B cell (primary cell): Measurements from ENCODE around the gene ASB8. TPM values are rescaled to one million over a fixed set of nuclear protein-coding genes. Genes with fewer than 3 reads are reported as not detected.

Source experiments
- ATAC-seq: fragments of 200-7000 bp; cut with Tn5 transposase; one replicate; pipeline ENCODE4 v1.10.0; 2021; ENCODE audit warnings: low read depth, mild to moderate bottlenecking, moderate number of reproducible peaks, moderate library complexity
- CTCF ChIA-PET: fragments of 350-600 bp; sonication (Branson Sonifier 250); formaldehyde crosslinking; loops from one replicate; lab custom pipeline; 2021; ENCODE audit warnings: antibody characterized with exemption, inconsistent platforms; lab: Charles Lee
- POLR2A ChIA-PET: fragments of 350-600 bp; sonication (Branson Sonifier 250); formaldehyde crosslinking; loops from one replicate; lab custom pipeline; 2021; ENCODE audit warnings: antibody characterized with exemption; lab: Charles Lee
- DNase-seq: peaks from one replicate; pipeline ENCODE4 v3.0.0; 2013
- H2AFZ ChIP-seq: 2 replicates; pipeline ENCODE4 v1.6.1; 2012; ENCODE audit warnings: mild to moderate bottlenecking, low read depth, low read length; ENCODE audit not compliant: insufficient read depth, poor library complexity, severe bottlenecking
- H3K27ac ChIP-seq, 2 donors: 1 replicate in 1 of 2; 2 replicates in 1 of 2; pipeline ENCODE4 v1.5.1; 2012 to 2013; ENCODE audit warnings: low read length in 2 of 2, mild to moderate bottlenecking in 2 of 2, moderate library complexity in 1 of 2
- H3K27me3 ChIP-seq, 4 experiments: fragments of 200-600 bp in 1 of 4; sonication (generic) in 1 of 4; replicated peaks in 1 of 4; 1 replicate in 2 of 4; 2 replicates in 2 of 4; pipeline versions ENCODE4 v1.6.1 to v1.7.0; 2013 to 2016; ENCODE audit warnings: low read length in 3 of 4, mild to moderate bottlenecking in 2 of 4, mixed read lengths in 1 of 4, moderate library complexity in 1 of 4; ENCODE audit not compliant: insufficient read depth in 4 of 4, control insufficient read depth in 3 of 4; ENCODE audit errors: control extremely low read depth in 1 of 4
- H3K36me3 ChIP-seq, 2 experiments: replicated peaks in 1 of 2; 1 replicate in 1 of 2; 2 replicates in 1 of 2; pipeline versions ENCODE4 v1.6.1 to v1.7.1; 2013; ENCODE audit warnings: low read length in 1 of 2; ENCODE audit not compliant: insufficient read depth in 2 of 2, control insufficient read depth in 1 of 2; ENCODE audit errors: control extremely low read depth in 1 of 2, extremely low read depth in 1 of 2
- H3K4me1 ChIP-seq, 2 donors: fragments of 200-600 bp in 1 of 2; sonication (generic) in 1 of 2; 1 replicate in 1 of 2; 2 replicates in 1 of 2; pipeline versions ENCODE4 v1.5.1 to v1.6.1; 2013 to 2017; ENCODE audit warnings: low read length in 2 of 2; ENCODE audit not compliant: control insufficient read depth in 2 of 2, insufficient read depth in 2 of 2
- H3K4me2 ChIP-seq: replicated peaks from 2 replicates; pipeline ENCODE3; 2012; ENCODE audit warnings: mild to moderate bottlenecking, low read depth, low read length; ENCODE audit not compliant: poor library complexity, severe bottlenecking
- H3K4me3 ChIP-seq, 5 experiments: fragments of 200-600 bp in 1 of 5; sonication (generic) in 1 of 5; 1 replicate in 3 of 5; 2 replicates in 2 of 5; pipeline versions ENCODE4 v1.5.1 to v1.7.0; 2011 to 2016; ENCODE audit warnings: low read length in 4 of 5, mild to moderate bottlenecking in 4 of 5, low read depth in 2 of 5, control low read depth in 1 of 5, moderate library complexity in 1 of 5; ENCODE audit not compliant: insufficient read depth in 1 of 5; ENCODE audit errors: control extremely low read depth in 1 of 5, extremely low read depth in 1 of 5
- H3K79me2 ChIP-seq: fragments of 200-600 bp; sonication (generic); one replicate; pipeline ENCODE4 v1.6.0; 2016; ENCODE audit warnings: low read length; ENCODE audit not compliant: control insufficient read depth, insufficient read depth
- H3K9ac ChIP-seq: fragments of 200-600 bp; sonication (generic); 2 replicates; pipeline ENCODE4 v1.6.1; 2017; ENCODE audit warnings: mild to moderate bottlenecking, low read length, moderate library complexity
- H3K9me3 ChIP-seq, 3 donors: one replicate each; pipeline versions ENCODE4 v1.6.1 to v1.7.1; 2013; ENCODE audit warnings: low read length in 2 of 3; ENCODE audit not compliant: control insufficient read depth in 2 of 3, insufficient read depth in 1 of 3; ENCODE audit errors: control extremely low read depth in 1 of 3
- H4K20me1 ChIP-seq: 2 replicates; pipeline ENCODE4 v1.6.0; 2012; ENCODE audit warnings: mild to moderate bottlenecking, low read length; ENCODE audit not compliant: insufficient read depth, control insufficient read depth, poor library complexity, severe bottlenecking
- H3K27ac Mint-ChIP-seq: one replicate; pipeline ENCODE4 v1.8.0; 2021; ENCODE audit warnings: mixed read lengths
- H3K27me3 Mint-ChIP-seq: one replicate; pipeline ENCODE4 v1.8.0; 2021; ENCODE audit warnings: mixed read lengths
- H3K4me1 Mint-ChIP-seq: one replicate; pipeline ENCODE4 v1.8.0; 2021; ENCODE audit warnings: mixed read lengths
- H3K4me3 Mint-ChIP-seq: one replicate; pipeline ENCODE4 v1.8.0; 2021; ENCODE audit warnings: mixed read lengths
- H3K9me3 Mint-ChIP-seq: one replicate; pipeline ENCODE4 v1.8.0; 2022; ENCODE audit warnings: mixed read lengths; ENCODE audit not compliant: insufficient read depth
- CTCF ChIP-seq: fragments of 200-600 bp; IDR thresholded peaks from one replicate; pipeline ENCODE4 v1.8.0; 2022; ENCODE audit warnings: antibody characterized with exemption, mild to moderate bottlenecking
- EZH2 ChIP-seq: IDR thresholded peaks from 2 replicates; pipeline ENCODE4 v1.6.1; 2012; ENCODE audit warnings: borderline replicate concordance, low read depth, mild to moderate bottlenecking, moderate library complexity, low read length; ENCODE audit not compliant: insufficient read depth, poor library complexity, severe bottlenecking
- WGBS: methylation state at CpG from one replicate; pipeline ENCODE4 v1.1.5; 2013; ENCODE audit warnings: missing lambda C conversion rate; ENCODE audit not compliant: insufficient coverage; 5-methylcytosine and 5-hydroxymethylcytosine counted together
- intact Hi-C: fragments of 100-400 bp; cut with micrococcal nuclease; formaldehyde crosslinking; loops from one replicate; pipeline ENCODE4 v1.10.0; 2022
- polyA plus RNA-seq: library from polyadenylated mRNA; depleted of rRNA; stranded (reverse); fragments of >200 nt; gene quantifications from 2 replicates; pipeline ENCODE4 v1.2.3, GENCODE V29; 2012
- total RNA-seq, 2 donors: library from RNA; stranded (reverse); fragments of 120-200 nt in 1 of 2; gene quantifications; 1 replicate in 1 of 2; 2 replicates in 1 of 2; pipeline versions ENCODE4 v1.2.3 to v1.2.4, GENCODE V29; 2013 to 2022

The ASB8 gene
- total and polyA plus RNA-seq, 2 donors (not counting 1 experiment from before 2014, with no cell fraction given), result 22.7 to 54.8 TPM

- ChIA-PET CTCF (interaction anchor here (0.9 to 4.5 kb wide), 13 partner anchors 8 to 113 kb away, joined by 3 to 35 read pairs (median 5); partner anchors contain the start of genes ASB8 and CCDC184), POLR2A (interaction anchor here (0.6 to 1.5 kb wide), 4 partner anchors 11 to 823 kb away, joined by 3 to 6 read pairs (median 6); partner anchors contain the start of genes CCDC184 and SENP1)
- peak overlapping the region; percentile 99 for H3K27ac Mint-ChIP-seq
- H3K4me1 ChIP-seq, result peaks cover 18 to 20% of the 10 kb centered on the region in 2 donors
- no peaks in the 10 kb centered on the region for H4K20me1 ChIP-seq
- 0% methylated on average over 9 of the region's 10 CpGs for WGBS
- H3K27me3 Mint-ChIP-seq, result peaks cover 18% of the 10 kb centered on the region
- peak overlapping the region; percentile 97 to 98 for H3K27ac ChIP-seq
- H3K4me3 Mint-ChIP-seq, result peak overlapping the region; percentile 87
- H3K9ac ChIP-seq, result peak overlapping the region; percentile 100
- peak; percentile 21 for ATAC-seq
- H3K4me1 Mint-ChIP-seq, result peaks cover 23% of the 10 kb centered on the region
- H3K4me3 ChIP-seq, result peak overlapping the region; percentile 76 to 100 (median 96)
- H3K4me2 ChIP-seq, result peak overlapping the region; percentile 84
- H3K27me3 ChIP-seq, result peaks cover 0 to 12% (median 0%) of the 10 kb centered on the region in 4 experiments
- TF ChIP-seq CTCF (peak; percentile 75), EZH2 (no peak)
- no peaks in the 10 kb centered on the region for H3K36me3 ChIP-seq
- intact Hi-C loops, result no loop called here
- no peaks in the 10 kb centered on the region for H3K9me3 ChIP-seq
- H3K9me3 Mint-ChIP-seq, result peaks cover 2% of the 10 kb centered on the region
- no peak for DNase-seq
- H2AFZ ChIP-seq, result peak overlapping the region; percentile 97
- H3K79me2 ChIP-seq, result peaks cover 18% of the 10 kb centered on the region
These were observed 40.2 kb upstream of the ASB8 start for GRCh38 chr12:48197549-48197970.

- DNase-seq (no peak), ATAC-seq (no peak)
- Histone ChIP-seq H4K20me1 (no peaks in the 10 kb centered on the region), H3K4me3 (no peak overlapping the region), H3K36me3 (no peaks in the 10 kb centered on the region), H3K4me1 (peaks cover 16 to 18% of the 10 kb centered on the region in 2 donors), H3K9me3 (no peaks in the 10 kb centered on the region), H3K4me2 (no peak overlapping the region), H3K79me2 (peaks cover 9% of the 10 kb centered on the region), H2AFZ (no peak overlapping the region), H3K27me3 (peaks cover 0 to 16% (median 0%) of the 10 kb centered on the region in 4 experiments), H3K9ac (no peak overlapping the region), H3K27ac (no peak overlapping the region)
- Mint-ChIP-seq H3K4me3 (no peak overlapping the region), H3K27me3 (peaks cover 28% of the 10 kb centered on the region), H3K27ac (no peak overlapping the region), H3K4me1 (peaks cover 18% of the 10 kb centered on the region), H3K9me3 (no peaks in the 10 kb centered on the region)
- intact Hi-C loops, result no loop called here
- TF ChIP-seq EZH2, result no peak
- no peak for TF ChIP-seq CTCF
- ChIA-PET POLR2A (no interaction called here), CTCF (interaction anchor here (1.2 kb wide), 1 partner anchor 12 kb away, joined by 4 read pairs; the partner anchor contains the start of gene CCDC184)
- 93% methylated on average over 1 of the region's 1 CpG for WGBS
These were observed 37.5 kb upstream of the ASB8 start for GRCh38 chr12:48194799-48195201.
